ENCODE data around the gene EGFL8.

DNA sequence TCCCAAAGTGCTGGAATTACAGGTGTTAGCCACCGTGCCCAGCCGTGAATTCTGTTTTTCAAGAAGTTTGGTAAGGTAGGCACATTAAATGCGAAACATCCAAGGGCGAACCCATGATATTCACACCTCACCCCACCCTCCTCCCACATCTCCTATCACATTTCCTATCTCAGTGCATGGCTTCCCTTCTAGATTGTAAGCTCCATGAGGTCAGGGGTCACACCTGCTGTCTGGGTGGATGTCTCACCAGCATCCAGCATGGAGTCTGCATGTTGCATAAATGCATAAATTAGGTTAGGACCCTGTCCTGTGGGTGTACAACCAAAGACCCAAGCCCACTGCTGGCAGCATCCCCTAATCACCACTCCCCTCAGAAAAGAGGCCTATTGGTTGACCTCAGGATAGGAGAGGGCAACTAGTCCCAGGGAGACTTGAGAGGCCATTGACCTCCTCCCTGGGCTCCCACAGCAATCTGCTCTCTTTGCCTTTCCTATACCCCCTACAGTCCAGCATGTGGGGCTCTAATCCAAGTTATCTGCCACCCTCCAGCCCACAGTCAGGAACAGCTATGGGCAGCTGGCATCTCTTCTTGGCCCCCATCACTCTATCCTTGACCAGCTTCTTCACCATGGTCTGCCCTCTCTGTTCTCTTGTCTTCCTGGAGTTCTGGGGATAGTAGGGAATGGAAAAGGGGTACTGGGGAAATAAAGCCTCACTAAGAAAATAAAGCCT, 16.8 kb upstream of the EGFL8 start:
- TF ChIP-seq, protein P1, sequence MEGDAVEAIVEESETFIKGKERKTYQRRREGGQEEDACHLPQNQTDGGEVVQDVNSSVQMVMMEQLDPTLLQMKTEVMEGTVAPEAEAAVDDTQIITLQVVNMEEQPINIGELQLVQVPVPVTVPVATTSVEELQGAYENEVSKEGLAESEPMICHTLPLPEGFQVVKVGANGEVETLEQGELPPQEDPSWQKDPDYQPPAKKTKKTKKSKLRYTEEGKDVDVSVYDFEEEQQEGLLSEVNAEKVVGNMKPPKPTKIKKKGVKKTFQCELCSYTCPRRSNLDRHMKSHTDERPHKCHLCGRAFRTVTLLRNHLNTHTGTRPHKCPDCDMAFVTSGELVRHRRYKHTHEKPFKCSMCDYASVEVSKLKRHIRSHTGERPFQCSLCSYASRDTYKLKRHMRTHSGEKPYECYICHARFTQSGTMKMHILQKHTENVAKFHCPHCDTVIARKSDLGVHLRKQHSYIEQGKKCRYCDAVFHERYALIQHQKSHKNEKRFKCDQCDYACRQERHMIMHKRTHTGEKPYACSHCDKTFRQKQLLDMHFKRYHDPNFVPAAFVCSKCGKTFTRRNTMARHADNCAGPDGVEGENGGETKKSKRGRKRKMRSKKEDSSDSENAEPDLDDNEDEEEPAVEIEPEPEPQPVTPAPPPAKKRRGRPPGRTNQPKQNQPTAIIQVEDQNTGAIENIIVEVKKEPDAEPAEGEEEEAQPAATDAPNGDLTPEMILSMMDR (IDR thresholded peaks at IDR 0.05), result no peak; the same call in 1 of the 2 replicates
- TF ChIP-seq SIN3A (IDR thresholded peaks at IDR 0.05; ENCODE audit: borderline replicate concordance, insufficient read depth, low read depth, low read length) (no peak), POLR2AphosphoS5 (IDR thresholded peaks at IDR 0.05; ENCODE audit: low read depth, low read length) (no peak), TCF7L2 (IDR thresholded peaks at IDR 0.05; ENCODE audit: low read depth, low read length) (no peak)
- TF ChIP-seq, protein P2, sequence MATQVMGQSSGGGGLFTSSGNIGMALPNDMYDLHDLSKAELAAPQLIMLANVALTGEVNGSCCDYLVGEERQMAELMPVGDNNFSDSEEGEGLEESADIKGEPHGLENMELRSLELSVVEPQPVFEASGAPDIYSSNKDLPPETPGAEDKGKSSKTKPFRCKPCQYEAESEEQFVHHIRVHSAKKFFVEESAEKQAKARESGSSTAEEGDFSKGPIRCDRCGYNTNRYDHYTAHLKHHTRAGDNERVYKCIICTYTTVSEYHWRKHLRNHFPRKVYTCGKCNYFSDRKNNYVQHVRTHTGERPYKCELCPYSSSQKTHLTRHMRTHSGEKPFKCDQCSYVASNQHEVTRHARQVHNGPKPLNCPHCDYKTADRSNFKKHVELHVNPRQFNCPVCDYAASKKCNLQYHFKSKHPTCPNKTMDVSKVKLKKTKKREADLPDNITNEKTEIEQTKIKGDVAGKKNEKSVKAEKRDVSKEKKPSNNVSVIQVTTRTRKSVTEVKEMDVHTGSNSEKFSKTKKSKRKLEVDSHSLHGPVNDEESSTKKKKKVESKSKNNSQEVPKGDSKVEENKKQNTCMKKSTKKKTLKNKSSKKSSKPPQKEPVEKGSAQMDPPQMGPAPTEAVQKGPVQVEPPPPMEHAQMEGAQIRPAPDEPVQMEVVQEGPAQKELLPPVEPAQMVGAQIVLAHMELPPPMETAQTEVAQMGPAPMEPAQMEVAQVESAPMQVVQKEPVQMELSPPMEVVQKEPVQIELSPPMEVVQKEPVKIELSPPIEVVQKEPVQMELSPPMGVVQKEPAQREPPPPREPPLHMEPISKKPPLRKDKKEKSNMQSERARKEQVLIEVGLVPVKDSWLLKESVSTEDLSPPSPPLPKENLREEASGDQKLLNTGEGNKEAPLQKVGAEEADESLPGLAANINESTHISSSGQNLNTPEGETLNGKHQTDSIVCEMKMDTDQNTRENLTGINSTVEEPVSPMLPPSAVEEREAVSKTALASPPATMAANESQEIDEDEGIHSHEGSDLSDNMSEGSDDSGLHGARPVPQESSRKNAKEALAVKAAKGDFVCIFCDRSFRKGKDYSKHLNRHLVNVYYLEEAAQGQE (IDR thresholded peaks at IDR 0.05; ENCODE audit: insufficient read depth in 1 of 2, low read depth in 2 of 2, low read length in 1 of 2), result no peak
